ENCODE data around the gene LIX1L. TPM values are rescaled to one million over a fixed set of nuclear protein-coding genes. Genes with fewer than 3 reads are reported as not detected.
A peak's percentile ranks its signal among the peaks of the same experiment; 100 is the strongest.

LIX1L gene
- polyA plus RNA-seq, 1 donor: 25.5 TPM

- no peak for DNase-seq (ENCODE audit: low read depth)
These were observed 64.3 kb downstream of the LIX1L start for GRCh38 chr1:145893306-145894055.

- no peak for DNase-seq (ENCODE audit: low read depth)
These were observed 65.2 kb downstream of the LIX1L start for GRCh38 chr1:145892486-145893087.

- DNase-seq (ENCODE audit: low read depth): peak; percentile 80
These were observed 66.0 kb downstream of the LIX1L start for GRCh38 chr1:145891587-145892485.

GRCh38 chr1:145891143-145891542 lies 66.7 kb downstream of the LIX1L start:
- no peak for DNase-seq (ENCODE audit: low read depth)

- no peak for DNase-seq (ENCODE audit: low read depth)
These were observed 68.1 kb downstream of the LIX1L start for GRCh38 chr1:145889722-145890121.

GRCh38 chr1:145887631-145888030 lies 70.2 kb downstream of the LIX1L start:
- no peak for DNase-seq (ENCODE audit: low read depth)

- no peak for DNase-seq (ENCODE audit: low read depth)
These were observed 71.0 kb downstream of the LIX1L start for GRCh38 chr1:145886816-145887215.

GRCh38 chr1:145886390-145886789 lies 71.4 kb downstream of the LIX1L start:
- no peak for DNase-seq (ENCODE audit: low read depth)

GRCh38 chr1:145885738-145886287 lies 72.0 kb downstream of the LIX1L start, which contains the start of gene ANKRD35:
Gene ANKRD35, minus strand, starts transcription at chr1:145885866. Its CDS starts 108 bp downstream, at chr1:145885758.
- DNase-seq (ENCODE audit: low read depth): no peak

GRCh38 chr1:145884675-145885074 lies 73.1 kb downstream of the LIX1L start:
- DNase-seq (ENCODE audit: low read depth): no peak

Other genes starting within 250 kb of the LIX1L start
- gene CD160, start 238.5 kb downstream of the LIX1L start, polyA plus RNA-seq (ENCODE audit: insufficient read length): 0.87 TPM
- gene RNF115, start 133.9 kb downstream of the LIX1L start, polyA plus RNA-seq (ENCODE audit: insufficient read length): 18.0 TPM
- gene POLR3C, start 133.8 kb downstream of the LIX1L start, polyA plus RNA-seq (ENCODE audit: insufficient read length): 20.2 TPM
- gene NUDT17, start 112.4 kb downstream of the LIX1L start, polyA plus RNA-seq (ENCODE audit: insufficient read length): 17.7 TPM
- gene PIAS3, start 98.9 kb downstream of the LIX1L start, polyA plus RNA-seq (ENCODE audit: insufficient read length): 41.0 TPM
- gene ANKRD35, start 72.2 kb downstream of the LIX1L start, polyA plus RNA-seq (ENCODE audit: insufficient read length): 2.9 TPM
- 7.5 TPM for gene ITGA10, start 48.0 kb downstream of the LIX1L start, polyA plus RNA-seq (ENCODE audit: insufficient read length)
- 22.5 TPM for gene PEX11B, start 39.3 kb downstream of the LIX1L start, polyA plus RNA-seq (ENCODE audit: insufficient read length)
- gene RBM8A, start 30.5 kb downstream of the LIX1L start, polyA plus RNA-seq (ENCODE audit: insufficient read length): 118 TPM
- gene ANKRD34A, start 6.6 kb upstream of the LIX1L start, polyA plus RNA-seq (ENCODE audit: insufficient read length): 0.95 TPM
- 39.6 TPM for gene POLR3GL, start 6.7 kb upstream of the LIX1L start, polyA plus RNA-seq (ENCODE audit: insufficient read length)
- gene TXNIP, start 38.6 kb upstream of the LIX1L start, polyA plus RNA-seq (ENCODE audit: insufficient read length): 238 TPM
- gene HJV, start 63.7 kb upstream of the LIX1L start, polyA plus RNA-seq (ENCODE audit: insufficient read length): 258 TPM
- 1.3 TPM for gene NBPF10, start 186.8 kb upstream of the LIX1L start, polyA plus RNA-seq (ENCODE audit: insufficient read length)

Data from forelimb muscle (tissue), 1 donor.